HG03342 (cell line): ENCODE measurements around the gene C20orf202.
"Not testable (repeated sequence)": the region's sequence is repeated elsewhere in the genome, so short reads cannot be mapped to it uniquely, and the experiment has no call there.

Source experiments
- ATAC-seq: cut with Tn5 transposase; IDR thresholded peaks from one replicate; pipeline ENCODE4 v1.9.1; 2021; ENCODE audit warnings: mild to moderate bottlenecking, moderate library complexity; ENCODE audit not compliant: unreplicated experiment

The C20orf202 gene

DNA sequence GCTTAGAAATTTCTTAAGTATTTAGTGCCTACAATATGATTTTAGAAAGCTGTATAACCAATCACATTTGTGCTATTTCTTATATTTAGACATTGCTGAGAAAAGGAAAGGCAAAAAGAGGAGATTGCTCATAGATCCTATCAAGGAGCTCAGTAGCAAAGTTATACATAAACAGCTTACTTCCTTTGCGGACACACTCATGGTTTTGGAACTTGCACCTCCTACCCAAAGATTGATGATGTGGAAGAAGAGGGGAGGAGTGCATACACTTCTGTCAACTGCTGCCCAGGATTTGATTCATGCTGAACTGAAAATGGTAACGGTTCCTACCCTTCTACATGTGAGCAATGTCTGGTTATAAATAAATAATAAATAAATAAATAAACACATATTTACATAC is 39.3 kb downstream of the C20orf202 start:
- ATAC-seq, result no peak

DNA sequence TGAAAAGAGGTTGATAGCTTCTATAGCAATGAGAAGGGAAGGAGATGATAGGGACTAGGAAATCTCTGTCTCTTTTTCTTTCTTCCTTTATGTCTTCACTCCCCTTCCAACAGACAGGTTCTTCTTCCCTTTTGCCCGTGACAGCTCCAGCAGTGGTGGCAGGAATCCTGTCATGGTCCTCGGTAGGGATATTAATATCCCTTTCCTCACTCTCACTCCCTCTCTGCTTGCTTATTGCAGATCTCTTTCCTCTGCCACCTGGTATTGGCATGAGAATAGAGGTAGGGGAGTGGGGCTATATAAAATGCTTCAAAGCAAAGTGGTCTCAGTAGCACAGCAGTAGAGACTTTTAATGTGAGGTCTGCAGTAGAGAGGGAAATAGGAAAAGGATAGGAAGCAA is 42.3 kb downstream of the C20orf202 start:
- no peak for ATAC-seq

DNA sequence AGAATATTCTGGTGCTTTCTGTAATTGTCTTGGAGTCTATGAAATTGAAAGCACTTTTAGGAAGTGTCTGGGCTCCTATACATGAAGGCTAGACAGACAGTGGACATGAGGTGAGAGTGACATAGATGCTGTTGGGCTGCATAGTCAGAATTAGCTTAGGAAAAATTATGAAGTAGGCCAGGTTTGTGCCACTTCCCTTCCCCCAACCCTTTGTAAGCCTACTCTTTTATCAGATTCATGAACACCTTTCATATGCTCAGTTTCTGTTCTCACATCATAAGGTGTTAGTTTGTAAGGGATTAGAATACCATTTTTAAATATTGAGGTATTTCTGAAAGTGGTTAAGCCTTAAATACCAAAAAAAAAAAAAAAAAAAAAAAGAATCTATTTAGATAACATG is 44.4 kb downstream of the C20orf202 start:
- ATAC-seq, result no peak

DNA sequence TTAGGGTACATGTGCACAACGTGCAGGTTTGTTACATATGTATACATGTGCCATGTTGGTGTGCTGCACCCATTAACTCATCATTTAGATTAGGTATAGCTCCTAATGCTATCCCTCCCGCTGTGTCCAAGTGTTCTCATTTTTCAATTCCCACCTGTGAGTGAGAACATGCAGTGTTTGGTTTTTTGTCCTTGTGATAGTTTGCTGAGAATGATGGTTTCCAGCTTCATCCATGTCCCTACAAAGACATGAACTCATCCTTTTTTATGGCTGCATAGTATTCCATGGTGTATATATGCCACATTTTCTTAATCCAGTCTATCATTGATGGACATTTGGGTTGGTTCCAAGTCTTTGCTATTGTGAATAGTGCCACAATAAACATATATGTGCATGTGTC is 47.0 kb downstream of the C20orf202 start:
- ATAC-seq, result not testable (repeated sequence)

DNA sequence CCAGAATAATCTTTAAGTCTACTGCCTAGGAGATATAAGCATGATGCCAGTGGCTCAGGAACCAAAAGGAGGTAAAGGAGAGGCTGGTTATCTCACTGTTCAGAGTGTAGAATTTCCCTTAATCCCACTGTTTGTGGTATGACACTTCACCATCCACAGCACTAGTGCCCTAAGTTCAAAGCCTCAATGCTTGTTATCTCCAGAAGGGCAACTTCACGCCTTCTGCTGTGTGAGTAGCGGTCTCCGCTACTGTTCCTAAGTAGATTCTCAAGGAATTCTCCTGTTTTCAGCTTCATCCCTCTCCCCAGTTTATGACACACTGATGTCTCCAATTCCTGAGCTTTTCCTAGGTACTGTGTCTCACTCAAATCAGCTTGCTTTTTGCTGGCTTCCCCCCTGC is 49.2 kb downstream of the C20orf202 start:
- no peak for ATAC-seq

DNA sequence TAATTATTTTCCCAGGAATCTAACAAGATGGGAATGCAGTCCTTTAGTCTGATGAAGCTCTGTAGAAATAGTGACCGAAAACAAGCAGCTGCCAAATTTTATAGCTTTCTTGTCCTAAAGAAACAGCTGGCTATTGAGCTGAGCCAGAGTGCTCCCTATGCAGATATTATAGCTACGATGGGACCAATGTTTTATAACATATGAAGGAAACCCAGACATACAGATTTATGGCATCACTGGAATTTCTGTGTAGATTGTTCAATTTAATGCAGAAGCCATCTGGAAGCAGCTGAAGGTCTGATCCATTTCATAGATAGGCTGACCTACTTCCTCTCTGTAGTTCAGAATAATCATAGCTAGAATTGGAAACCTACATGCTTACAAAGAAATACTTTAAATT is 51.0 kb downstream of the C20orf202 start:
- no peak for ATAC-seq

DNA sequence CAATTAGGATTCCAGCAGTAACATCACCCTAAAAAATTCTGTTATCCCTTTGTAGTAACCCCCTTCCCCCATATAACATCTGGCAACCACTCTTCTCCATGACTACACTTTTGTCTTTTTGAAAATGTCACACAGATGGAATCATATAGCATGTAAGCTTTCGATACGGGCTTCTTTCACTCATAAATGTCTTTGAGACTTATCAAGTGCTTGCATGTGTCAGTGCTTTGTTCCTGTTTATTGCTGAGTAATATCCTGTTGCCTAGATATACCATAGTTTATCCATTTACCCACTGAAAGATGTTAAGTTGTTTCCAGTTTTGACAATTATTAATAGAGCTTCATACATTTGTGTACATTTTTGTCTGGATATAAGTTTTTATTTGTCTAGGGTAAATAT is 52.4 kb downstream of the C20orf202 start:
- ATAC-seq, result no peak
